Type B pancreatic cell (in vitro differentiated cells): ENCODE data around the gene SIRT1. TPM values are rescaled to one million over a fixed set of nuclear protein-coding genes. Genes with fewer than 3 reads are reported as not detected.

ENCODE experiments used
- DNase-seq: peaks from one replicate; pipeline ENCODE4 v3.0.0; 2021; ENCODE audit warnings: mixed read lengths; ENCODE audit not compliant: unreplicated experiment; ENCODE audit errors: extremely low spot score
- H3K27ac Mint-ChIP-seq: 2 replicates; pipeline ENCODE4 v1.8.0; 2021; ENCODE audit warnings: mild to moderate bottlenecking, mixed read lengths
- H3K27me3 Mint-ChIP-seq: 2 replicates; pipeline ENCODE4 v1.8.0; 2021; ENCODE audit warnings: mixed read lengths
- H3K36me3 Mint-ChIP-seq: 2 replicates; pipeline ENCODE4 v1.8.0; 2021; ENCODE audit warnings: mixed read lengths
- H3K4me1 Mint-ChIP-seq: one replicate; pipeline ENCODE4 v1.8.0; 2021; ENCODE audit warnings: mixed read lengths; ENCODE audit not compliant: unreplicated experiment
- H3K4me3 Mint-ChIP-seq: 2 replicates; pipeline ENCODE4 v1.8.0; 2021; ENCODE audit warnings: mild to moderate bottlenecking, mixed read lengths
- H3K9me3 Mint-ChIP-seq: 2 replicates; pipeline ENCODE4 v1.8.0; 2021; ENCODE audit warnings: mixed read lengths
- CTCF ChIP-seq: fragments of 200-600 bp; sonication (generic); conservative IDR thresholded peaks from 2 replicates; pipeline ENCODE4 v1.5.0; 2021; ENCODE audit warnings: antibody characterized with exemption, mild to moderate bottlenecking
- total RNA-seq: library from RNA; stranded (reverse); gene quantifications from 2 replicates; pipeline ENCODE4 v1.2.1, GENCODE V29; 2021; ENCODE audit warnings: low replicate concordance

Gene SIRT1
- total RNA-seq, 1 donor from 2014 or later = 30.4 TPM

GRCh38 chr10:67839951-67840350 is 44.5 kb upstream of the SIRT1 start:
- H3K9me3 Mint-ChIP-seq = no peaks in the 10 kb centered on the region
- no peak for TF ChIP-seq CTCF
- no peak overlapping the region for H3K27ac Mint-ChIP-seq
- H3K27me3 Mint-ChIP-seq = peaks cover 4% of the 10 kb centered on the region
- DNase-seq = no peak
- peaks cover 5% of the 10 kb centered on the region for H3K4me1 Mint-ChIP-seq
- no peak overlapping the region for H3K4me3 Mint-ChIP-seq
- H3K36me3 Mint-ChIP-seq = no peaks in the 10 kb centered on the region

- Mint-ChIP-seq H3K4me1 (no peaks in the 10 kb centered on the region), H3K36me3 (no peaks in the 10 kb centered on the region), H3K9me3 (no peaks in the 10 kb centered on the region), H3K27ac (no peak overlapping the region), H3K27me3 (peaks cover 4% of the 10 kb centered on the region), H3K4me3 (no peak overlapping the region)
- no peak for TF ChIP-seq CTCF
- DNase-seq = no peak
Measured at GRCh38 chr10:67841737-67842136, 42.7 kb upstream of the SIRT1 start.

GRCh38 chr10:67843284-67843683 is 41.2 kb upstream of the SIRT1 start:
- TF ChIP-seq CTCF = no peak
- Mint-ChIP-seq H3K36me3 (no peaks in the 10 kb centered on the region), H3K27ac (no peak overlapping the region), H3K9me3 (no peaks in the 10 kb centered on the region), H3K4me3 (no peak overlapping the region), H3K27me3 (peaks cover 4% of the 10 kb centered on the region), H3K4me1 (no peaks in the 10 kb centered on the region)
- DNase-seq = no peak

- Mint-ChIP-seq H3K9me3 (no peaks in the 10 kb centered on the region), H3K27ac (peak overlapping the region; percentile 92), H3K27me3 (no peaks in the 10 kb centered on the region), H3K4me3 (peak overlapping the region; percentile 96), H3K4me1 (peaks cover 4% of the 10 kb centered on the region), H3K36me3 (no peaks in the 10 kb centered on the region)
- DNase-seq = peak; percentile 89
- TF ChIP-seq CTCF = no peak
Measured at GRCh38 chr10:67849331-67850011, 35.0 kb upstream of the SIRT1 start.

GRCh38 chr10:67851186-67851585 is 33.3 kb upstream of the SIRT1 start:
- no peaks in the 10 kb centered on the region for H3K9me3 Mint-ChIP-seq
- H3K4me3 Mint-ChIP-seq = peak overlapping the region; percentile 62
- H3K27ac Mint-ChIP-seq = no peak overlapping the region
- H3K36me3 Mint-ChIP-seq = no peaks in the 10 kb centered on the region
- H3K27me3 Mint-ChIP-seq = no peaks in the 10 kb centered on the region
- peaks cover 4% of the 10 kb centered on the region for H3K4me1 Mint-ChIP-seq
- TF ChIP-seq CTCF = no peak
- no peak for DNase-seq
